Endometrial microvascular endothelial cells (primary cell): ENCODE results near the gene CASQ1. TPM values are rescaled to one million over a fixed set of nuclear protein-coding genes. Genes with fewer than 3 reads are reported as not detected.

Experiments
- in situ Hi-C: cut with HindIII; loops from 2 replicates; pipeline ENCODE4 v1.10.0; 2017; ENCODE audit warnings: low sequenced_read_pairs, low pct_unique_long_range_greater_than_20kb; ENCODE audit errors: inconsistent ontology term
- total RNA-seq: library from RNA; depleted of rRNA; stranded (reverse); fragments of >200 nt; gene quantifications from one replicate; pipeline ENCODE4 v1.2.3, GENCODE V29; 2015; ENCODE audit errors: inconsistent ontology term

The CASQ1 gene
- 0.09 TPM for total RNA-seq

DNA sequence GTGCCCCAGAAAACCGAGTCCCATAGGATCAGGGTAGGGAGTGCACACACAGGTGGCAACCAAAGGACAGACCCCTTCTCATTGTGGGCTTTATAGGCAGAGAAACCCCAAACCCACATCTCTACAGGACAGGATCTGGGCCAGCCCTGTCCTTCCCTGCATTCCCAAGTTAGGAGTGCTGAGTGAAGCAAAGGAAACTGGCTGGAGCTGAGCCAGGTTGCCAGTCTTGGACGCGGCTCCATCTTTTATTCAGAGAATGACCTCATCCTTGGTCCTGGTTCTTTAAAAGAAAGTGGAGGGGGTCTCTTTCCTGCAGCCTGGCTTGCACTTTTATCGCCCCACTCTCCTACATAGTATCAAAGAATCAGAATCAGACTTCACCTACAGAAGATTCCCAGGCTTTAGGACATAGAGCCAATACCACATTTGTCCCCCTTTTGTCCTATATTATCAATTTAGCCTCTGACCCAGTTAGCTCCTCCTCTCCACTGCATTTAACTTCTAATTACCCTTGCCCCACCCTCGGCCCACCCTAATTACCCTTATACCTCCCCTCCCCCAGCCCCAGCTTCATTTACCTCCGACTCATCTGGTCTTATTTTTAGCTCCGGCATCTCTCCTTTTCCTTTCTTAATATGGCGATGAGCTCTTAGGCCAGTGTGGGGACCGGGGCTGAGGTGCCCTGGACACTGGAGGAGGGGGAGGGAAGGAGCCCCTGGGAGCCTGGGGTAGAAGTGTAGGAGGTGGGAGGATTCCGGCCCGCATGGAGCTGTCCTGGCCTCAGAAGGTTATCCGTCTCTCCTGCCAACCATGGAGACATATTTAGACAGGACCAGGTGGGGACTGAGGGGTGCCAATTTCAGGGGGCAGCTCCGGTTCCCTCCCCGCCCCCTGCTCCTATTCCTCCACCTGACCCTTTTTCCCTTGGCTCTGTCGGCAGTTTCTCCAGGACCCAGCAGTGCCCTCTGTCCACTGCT is at the start of gene CASQ1:
Gene CASQ1 (plus strand): TSS at position 927 of the 977 bp plus-strand sequence. CDS start 177 bp downstream, outside the sequence.
- in situ Hi-C loops: no loop called here

DNA sequence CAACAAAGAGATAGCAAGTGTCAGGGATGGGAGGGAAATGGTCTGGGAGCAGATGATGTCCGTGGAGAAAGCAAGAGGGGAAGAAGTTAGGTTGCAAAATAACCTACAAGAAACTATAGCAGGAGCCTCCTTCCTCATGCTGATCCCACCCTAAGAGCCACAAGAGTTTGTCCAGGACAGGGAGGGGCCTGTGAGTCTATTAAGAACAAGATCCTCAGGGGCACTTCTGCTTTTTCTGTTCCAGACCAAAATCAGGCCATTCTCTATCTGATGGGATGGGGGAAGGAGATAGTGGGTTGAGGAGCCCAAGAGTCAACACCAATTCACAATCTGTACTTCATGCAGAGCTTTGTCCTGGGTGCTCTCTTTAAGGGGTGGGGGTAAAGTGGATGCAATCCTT is 46.7 kb upstream of the CASQ1 start:
- in situ Hi-C loops: no loop called here

DNA sequence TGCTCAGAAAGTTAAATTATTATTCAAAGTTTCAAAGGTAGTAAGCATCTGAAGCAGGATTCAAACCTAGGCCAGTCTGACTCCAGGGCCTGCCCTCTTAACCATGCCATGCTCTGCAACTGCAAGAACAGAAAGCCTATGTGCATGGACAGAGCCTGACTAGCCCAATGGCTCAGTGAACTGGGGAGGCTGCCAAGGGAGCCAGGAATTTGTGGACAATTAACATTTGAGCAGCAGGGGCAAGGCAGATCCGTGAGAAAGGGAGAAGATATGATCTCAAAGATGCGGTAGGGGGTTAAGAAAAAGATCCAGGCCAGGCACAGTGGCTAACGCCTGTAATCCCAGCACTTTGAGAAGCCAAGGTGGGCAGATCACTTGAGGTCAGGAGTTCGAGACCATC is 45.5 kb upstream of the CASQ1 start:
- in situ Hi-C loops: no loop called here

DNA sequence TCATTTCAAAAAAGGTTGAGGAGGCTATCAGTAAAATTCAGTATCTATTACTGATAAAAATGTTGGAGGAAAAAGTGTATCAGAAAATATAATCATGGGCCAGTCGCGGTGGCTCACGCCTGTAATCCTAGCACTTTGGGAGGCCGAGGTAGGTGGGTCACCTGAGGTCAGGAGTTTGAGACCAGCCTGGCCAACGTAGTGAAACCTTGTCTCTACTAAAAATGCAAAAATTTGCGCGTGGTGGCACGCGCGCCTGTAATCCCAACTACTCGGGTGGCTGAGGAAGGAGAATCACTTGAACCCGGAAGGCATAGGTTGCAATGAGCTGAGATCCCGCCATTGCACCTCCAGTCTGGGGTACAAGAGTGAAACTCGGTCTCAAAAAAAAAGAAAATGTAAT is 44.3 kb upstream of the CASQ1 start:
- in situ Hi-C loops: no loop called here

DNA sequence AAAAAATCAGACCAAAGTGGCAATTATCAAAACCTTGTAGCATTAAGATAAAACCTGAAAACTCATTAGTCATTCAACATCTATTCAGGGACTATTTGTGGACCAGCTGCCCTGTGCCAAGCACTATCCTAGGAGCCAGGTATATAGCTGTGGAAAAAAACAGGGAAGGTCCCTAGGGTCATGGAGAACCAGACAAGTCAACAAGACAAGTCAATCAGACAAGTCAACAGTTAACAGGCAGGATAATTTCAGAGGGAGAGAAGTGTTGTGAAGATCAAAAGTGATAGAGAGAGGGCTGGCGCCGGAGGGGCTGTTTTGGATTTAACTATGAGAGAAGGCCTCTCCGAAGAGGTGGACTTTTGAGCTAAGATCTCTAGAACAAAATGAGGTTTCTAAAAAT is 42.3 kb upstream of the CASQ1 start:
- in situ Hi-C loops: no loop called here

DNA sequence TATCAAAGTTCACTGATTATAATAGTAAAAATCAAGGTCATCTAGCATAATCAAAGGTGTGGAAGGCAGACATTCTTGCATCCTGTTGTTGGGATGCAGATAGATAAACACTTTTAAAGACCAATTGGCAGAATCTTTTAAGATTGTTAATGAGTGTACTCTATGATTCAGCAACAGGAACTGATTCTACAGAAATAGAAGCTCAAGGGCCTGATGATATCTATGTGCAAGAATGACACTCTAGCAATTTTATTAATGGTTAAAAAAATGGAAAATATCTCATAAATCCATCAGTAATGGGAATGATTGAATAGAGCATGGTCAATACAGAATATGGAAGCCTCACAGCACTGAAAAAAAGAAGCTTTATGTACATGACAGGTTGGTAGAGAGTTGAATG is 41.1 kb upstream of the CASQ1 start:
- in situ Hi-C loops: no loop called here

DNA sequence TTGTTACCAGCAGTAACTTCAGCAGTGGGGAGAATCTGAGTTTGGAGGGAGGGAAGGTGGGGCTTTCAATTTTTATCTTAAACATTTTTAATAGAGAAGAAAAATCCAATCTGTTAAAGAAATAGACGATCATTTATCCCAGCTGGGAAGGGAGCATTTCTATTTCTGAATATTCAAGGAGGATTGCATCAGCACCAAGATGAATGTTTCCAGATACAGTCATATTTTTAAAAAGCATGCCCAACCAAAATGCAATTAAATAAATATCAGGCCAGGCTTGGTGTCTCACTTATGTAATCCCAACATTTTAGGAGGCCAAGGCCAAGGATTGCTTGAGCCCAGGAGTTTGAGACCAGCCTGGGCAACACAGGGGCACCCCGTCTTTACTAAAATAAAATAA is 40.7 kb upstream of the CASQ1 start:
- in situ Hi-C loops: no loop called here

DNA sequence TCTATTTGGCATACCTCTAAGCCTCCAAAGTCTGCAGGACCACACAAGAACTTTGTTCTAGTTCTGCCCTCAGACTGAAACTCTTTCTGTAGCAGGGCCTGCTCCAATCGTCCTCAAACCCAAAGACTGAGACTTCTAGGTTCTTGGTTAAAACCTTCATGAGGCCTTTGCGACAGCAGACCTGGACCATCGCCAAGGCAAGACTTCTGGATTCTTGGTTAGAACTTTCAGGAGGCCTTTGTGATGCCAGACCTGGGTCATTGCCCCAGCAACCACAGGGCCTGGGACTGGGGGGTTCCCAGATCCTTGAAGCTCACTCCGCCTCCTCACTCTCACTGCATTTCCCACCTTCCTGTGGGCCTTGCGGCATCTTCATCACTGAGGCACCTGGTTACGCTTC is 39.1 kb upstream of the CASQ1 start, which contains the start of gene ATP1A4:
Gene ATP1A4 (plus strand): TSS at position 301 of the 400 bp plus-strand sequence. CDS start 438 bp downstream, outside the sequence.
- in situ Hi-C loops: no loop called here

DNA sequence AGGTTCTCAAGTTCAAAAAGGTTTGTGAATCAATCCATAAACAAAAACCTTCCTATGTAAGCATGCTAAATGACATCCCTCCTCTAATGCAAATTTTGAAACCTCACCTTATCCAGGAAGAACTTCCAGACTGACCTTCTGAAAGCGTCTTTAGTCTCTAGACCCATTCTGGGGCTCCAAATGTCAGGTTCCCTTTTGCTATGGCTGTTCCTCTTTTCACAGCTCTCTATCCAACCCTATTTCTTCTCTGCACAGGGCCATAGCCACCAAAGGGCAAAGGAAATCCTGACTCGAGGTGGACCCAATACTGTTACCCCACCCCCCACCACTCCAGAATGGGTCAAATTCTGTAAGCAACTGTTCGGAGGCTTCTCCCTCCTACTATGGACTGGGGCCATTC is 35.6 kb upstream of the CASQ1 start:
- in situ Hi-C loops: no loop called here

DNA sequence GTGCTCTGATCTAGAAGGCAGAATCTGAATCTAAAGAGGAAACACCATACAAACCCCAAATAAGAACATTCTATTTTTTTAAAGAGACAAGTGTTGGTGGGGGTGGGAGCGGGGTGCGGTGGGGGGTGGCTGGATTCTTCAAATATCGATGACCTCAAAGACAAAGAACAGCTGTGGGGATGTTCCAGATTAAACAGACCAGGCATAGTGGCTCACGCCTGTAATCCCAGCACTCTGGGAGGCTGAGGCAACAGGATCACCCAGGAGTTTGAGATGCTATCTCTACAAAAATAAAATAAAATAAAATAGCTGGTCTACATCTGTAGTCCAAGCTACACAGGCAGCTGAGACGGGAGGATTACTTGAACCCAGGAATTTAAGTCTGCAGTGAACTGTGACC is 34.0 kb upstream of the CASQ1 start:
- in situ Hi-C loops: no loop called here

DNA sequence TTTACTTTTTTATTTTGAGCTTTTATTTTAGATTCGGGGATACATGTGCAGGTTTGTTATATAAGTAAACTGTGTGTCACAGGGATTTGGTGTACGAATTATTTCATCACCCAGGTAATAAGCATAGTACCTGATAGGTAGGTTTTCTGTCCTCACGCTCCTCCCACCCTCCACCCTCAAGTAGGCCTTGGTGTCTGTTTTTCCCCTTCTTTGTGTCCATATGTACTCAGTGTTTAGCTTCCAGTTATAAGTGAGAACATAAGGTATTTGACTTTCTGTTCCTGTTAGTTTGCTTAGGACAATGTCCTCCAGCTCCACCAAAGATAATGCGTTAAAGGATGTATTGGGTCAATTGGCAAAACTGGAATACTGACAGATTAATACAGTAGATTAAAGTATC is 33.2 kb upstream of the CASQ1 start:
- in situ Hi-C loops: no loop called here

DNA sequence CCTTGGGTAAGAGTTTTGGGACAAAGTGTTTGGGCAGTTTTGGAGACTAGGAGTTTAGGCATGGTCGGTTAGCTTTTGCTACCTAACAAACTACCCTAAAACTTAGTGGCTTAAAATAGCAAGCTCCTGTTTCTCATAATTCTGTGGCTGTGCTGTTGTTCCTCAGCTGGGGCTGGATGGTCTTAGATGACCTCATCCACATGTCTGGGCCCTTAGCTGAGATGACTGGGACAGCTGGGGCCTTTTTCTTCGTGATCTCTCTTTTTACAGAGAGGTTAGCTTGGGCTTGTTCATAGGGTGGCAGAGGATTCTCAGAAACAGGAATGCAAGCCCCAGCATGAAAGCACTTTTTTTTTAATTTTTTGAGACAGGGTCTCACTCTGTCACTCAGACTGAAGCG is 32.3 kb upstream of the CASQ1 start:
- in situ Hi-C loops: no loop called here

DNA sequence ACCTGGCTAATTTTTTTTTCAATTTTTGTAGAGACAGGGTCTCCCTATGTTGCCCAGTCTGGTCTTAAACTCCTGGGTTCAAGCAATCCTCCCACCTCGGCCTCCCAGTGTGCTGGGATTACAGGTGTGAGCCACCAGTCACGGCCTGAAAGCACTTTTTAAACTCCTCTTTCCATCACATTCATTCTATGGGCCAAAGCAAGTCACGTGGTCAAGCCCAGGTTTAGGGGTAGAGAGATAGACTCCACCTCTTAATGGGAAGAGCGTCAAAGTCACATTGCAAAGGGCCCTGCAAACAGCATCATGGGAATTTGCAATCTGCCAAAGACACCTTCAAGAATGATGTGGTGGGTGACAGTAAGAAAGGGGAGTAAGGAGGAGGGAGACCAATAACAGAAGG is 31.8 kb upstream of the CASQ1 start:
- in situ Hi-C loops: no loop called here

DNA sequence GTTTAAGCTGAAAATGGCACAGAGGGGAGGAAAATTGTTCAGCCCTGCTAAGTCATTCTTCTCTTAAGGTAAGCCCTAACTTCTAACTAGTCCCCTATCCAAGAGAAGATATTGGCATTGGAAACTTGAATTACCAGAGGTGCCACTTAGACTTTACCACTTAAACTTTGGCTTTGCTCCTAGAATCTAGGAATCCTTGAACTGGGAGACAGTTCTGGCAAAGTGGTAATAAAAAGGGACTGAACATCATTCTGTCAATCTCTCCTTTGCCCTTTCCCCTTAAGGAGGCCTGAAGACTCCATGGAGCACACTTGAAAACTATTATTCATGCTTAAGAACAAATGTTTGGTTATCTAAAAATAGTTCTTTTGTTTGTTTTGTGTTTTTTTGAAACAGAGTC is 30.5 kb upstream of the CASQ1 start:
- in situ Hi-C loops: no loop called here

DNA sequence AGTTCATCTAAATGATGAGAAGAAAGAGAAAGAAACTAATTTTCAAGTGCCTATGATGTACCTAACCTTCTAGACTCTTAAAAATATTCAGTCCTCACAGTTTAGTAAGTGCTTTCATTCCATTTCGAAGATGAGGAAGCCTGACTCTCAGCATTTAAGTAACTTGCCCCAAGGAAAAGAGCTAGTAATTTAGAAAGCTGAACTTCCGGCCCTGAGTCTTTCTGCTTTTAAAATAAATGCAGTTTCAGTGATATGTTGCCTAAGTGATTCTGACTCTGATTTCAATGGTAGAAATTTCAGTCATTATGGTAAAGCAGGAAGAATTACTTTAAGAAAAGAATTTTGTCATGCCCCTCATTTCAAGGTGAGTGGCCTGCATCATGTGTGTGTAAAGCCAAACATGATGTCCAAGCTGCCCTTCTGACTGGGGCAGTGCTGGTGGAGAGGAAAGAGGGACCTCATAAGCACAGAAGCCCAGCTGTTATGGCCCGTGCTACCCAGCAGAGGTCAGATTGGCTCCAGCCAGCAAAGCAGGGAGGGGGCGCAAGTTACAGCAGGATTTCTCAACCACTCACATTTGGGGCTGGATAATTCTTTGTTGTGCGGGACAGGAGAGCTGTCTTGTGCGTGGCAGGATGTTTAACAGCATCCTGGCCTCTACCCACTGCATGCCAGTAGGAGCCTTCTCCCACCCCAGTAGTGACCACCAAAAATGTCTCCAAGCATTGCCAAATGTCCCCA is 28.2 kb upstream of the CASQ1 start:
- in situ Hi-C loops: no loop called here

DNA sequence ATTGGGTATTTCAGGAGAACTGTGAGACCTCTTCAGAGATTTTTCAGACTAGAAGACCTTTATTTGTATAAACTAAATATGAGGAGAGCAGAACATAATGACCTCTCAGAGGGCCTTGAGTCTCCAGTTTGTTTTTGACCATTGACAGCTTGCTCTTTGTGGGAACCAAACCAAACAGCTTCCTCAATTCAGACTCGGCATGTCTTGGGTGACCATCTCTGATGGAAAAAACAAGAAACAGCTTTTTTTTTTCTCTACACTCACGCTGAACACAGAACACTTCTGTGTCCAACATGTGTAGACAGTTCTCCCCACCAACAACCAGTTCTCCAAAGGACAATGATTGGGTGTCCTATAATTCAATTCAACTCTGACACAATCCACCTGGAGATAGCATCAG is 27.4 kb upstream of the CASQ1 start:
- in situ Hi-C loops: no loop called here

DNA sequence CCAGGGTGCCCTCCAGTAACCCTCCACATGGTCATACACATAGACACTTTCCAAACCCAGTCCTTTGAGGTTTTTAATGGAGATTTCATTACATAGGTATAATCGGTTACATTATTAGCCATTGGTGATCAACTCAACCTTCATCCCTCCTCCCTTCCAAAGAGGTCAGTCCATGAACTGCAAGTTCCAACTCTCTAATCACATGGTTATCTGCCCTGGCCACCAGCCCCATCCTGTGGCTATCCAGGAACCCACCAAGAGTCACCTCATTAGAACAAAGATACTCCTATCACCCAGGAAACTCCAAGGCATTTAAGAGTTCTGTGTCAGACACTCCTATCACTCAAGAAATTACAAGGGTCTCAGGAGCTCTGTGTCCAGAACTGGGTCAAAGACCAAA is 26.8 kb upstream of the CASQ1 start:
- in situ Hi-C loops: no loop called here

DNA sequence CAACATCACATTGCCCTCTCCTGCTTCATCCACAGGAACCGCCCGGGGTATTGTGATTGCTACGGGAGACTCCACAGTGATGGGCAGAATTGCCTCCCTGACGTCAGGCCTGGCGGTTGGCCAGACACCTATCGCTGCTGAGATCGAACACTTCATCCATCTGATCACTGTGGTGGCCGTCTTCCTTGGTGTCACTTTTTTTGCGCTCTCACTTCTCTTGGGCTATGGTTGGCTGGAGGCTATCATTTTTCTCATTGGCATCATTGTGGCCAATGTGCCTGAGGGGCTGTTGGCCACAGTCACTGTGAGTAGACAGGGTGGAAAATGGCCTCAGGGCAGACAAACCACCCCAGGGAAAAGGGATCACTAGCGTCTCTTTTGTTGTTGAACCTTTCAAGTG is 26.3 kb upstream of the CASQ1 start:
- in situ Hi-C loops: no loop called here

DNA sequence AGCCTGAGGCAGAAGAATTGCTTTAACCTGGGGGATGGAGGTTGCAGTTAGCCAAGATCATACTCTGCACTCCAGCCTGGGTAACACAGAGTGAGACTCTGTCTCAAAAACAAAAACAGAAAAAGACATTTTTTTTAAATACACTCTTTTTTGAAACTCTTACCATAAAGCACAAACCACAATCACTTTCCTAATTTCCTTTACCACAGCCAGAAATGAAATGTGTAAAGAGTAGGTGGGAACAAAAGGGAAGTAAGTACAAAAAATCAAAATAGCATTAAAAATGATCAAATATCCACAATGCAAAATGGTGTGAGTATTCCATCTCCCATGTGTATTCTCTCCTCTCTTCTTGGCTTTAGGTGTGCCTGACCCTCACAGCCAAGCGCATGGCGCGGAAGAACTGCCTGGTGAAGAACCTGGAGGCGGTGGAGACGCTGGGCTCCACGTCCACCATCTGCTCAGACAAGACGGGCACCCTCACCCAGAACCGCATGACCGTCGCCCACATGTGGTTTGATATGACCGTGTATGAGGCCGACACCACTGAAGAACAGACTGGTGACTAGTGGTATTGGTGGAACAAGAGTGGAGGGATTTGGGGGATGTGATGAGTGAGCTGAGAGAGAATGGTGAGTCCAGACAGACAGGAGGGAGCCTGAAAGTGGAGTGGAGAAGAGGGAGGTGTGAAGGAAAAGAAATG is 24.1 kb upstream of the CASQ1 start:
- in situ Hi-C loops: no loop called here
